GM21367 (cell line): ENCODE data around the gene KRT84.

Experiments used
- ATAC-seq: cut with Tn5 transposase; IDR thresholded peaks from one replicate; pipeline ENCODE4 v1.9.1; 2021; ENCODE audit not compliant: unreplicated experiment

Gene KRT84

DNA sequence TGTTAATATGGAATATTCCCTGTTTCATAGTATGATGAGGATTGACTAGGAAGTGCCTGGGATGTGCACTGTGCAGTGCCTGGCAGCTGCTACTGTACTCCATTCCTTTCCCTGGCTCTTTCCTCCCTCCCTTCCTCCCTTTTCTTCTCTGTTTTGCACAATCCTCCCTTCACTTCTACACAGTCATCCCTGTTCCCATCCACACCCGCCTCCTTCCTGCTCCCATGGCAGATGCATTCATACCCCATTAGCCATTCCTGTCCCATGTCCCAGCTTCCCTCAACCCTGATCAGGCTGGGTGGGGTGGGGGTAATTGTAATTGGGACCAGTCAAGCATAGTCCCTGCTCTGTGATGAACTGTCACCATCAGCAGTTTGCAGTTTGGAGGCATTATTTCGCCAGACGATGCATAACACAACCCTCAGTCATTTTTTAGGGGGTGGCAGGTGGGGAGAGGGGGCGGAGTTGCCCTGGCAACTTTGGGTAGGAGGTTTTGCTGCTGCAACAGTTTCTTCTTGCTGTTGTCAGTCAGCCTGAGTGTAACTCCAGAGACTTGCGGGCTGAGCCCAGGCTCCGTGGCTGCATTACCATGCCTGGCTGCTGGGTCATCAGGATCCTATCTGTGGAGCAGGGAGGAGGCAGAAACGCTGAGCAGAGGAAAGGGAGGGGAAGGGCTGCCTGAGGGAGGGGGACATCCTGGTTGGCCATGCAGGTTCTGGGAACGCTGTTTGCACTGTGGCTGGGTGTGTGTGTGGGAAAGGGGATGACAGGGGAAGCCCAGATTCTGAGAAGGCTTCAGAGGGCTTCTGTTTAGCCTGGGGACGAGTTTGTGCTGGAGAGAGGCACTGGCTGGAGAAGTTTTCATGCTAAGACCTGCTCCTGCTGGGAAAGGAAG, 4.1 kb upstream of the KRT84 start:
- no peak for ATAC-seq

DNA sequence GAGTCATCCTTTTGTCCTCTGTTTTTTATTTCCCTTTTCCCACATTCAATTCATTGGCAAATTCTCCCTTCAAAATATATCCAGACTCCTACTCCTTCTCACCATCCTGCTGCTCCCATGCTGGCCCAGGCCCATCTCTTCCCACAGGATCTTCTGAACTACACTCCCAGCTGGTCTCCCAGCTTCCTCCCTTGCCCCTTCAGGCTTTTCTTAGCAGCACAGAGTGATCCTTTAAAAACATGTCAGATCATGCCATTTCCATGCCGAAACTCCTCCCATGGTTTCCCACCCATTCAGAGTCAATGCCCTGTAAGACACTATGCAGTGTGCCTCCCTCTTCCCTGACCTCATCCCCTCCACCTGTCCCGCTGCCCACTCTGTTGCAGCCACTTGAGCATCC, 2.4 kb upstream of the KRT84 start:
- ATAC-seq: no peak

GRCh38 chr12:52383331-52383730, 2.1 kb downstream of the KRT84 start:
- no peak for ATAC-seq

DNA sequence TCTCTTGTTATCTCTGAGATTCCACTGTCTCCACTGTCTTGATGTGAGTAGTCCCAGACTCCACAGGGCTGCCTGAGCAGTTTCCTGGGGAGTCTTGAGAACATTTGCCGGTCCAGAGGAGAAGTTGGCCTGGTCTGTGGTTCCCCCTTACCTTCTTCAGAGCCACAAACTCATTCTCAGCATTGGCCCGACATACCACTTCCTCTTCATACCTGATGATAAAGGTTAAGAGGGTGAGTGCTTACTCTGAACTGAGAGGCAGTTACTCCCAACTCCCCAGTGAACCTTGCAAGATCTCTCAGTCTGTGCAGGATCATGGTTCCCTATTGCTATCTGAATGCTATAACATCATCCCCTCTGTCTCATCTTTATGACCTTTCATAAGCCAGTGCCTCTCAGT, 2.6 kb downstream of the KRT84 start:
- no peak for ATAC-seq

GRCh38 chr12:52381206-52381605, 4.2 kb downstream of the KRT84 start:
- no peak for ATAC-seq

GRCh38 chr12:52380271-52380694, 5.2 kb downstream of the KRT84 start:
- ATAC-seq: no peak

DNA sequence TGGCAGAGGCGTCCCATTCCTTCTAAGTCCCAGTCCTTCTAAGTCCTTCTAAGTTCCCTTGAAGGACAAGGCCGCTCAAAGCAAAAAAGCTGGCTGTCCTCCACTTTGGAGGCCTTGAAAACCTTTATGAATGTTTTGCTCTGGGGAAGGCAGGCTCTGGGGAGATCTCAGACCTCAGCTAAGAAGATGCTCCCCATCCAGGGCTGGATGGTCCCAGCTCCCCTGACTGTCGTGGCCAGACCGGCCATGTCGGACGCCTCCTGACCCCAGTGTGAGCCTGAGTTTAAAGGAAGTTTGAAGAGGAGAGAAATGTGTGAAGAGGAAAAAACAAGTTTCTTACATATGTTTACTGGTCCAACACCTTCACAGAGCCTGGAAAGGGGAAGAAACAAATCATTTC, 5.9 kb downstream of the KRT84 start:
- ATAC-seq: no peak

- ATAC-seq: no peak
Measured at GRCh38 chr12:52378091-52378490, 7.4 kb downstream of the KRT84 start.

GRCh38 chr12:52377266-52377665, 8.2 kb downstream of the KRT84 start:
- no peak for ATAC-seq

DNA sequence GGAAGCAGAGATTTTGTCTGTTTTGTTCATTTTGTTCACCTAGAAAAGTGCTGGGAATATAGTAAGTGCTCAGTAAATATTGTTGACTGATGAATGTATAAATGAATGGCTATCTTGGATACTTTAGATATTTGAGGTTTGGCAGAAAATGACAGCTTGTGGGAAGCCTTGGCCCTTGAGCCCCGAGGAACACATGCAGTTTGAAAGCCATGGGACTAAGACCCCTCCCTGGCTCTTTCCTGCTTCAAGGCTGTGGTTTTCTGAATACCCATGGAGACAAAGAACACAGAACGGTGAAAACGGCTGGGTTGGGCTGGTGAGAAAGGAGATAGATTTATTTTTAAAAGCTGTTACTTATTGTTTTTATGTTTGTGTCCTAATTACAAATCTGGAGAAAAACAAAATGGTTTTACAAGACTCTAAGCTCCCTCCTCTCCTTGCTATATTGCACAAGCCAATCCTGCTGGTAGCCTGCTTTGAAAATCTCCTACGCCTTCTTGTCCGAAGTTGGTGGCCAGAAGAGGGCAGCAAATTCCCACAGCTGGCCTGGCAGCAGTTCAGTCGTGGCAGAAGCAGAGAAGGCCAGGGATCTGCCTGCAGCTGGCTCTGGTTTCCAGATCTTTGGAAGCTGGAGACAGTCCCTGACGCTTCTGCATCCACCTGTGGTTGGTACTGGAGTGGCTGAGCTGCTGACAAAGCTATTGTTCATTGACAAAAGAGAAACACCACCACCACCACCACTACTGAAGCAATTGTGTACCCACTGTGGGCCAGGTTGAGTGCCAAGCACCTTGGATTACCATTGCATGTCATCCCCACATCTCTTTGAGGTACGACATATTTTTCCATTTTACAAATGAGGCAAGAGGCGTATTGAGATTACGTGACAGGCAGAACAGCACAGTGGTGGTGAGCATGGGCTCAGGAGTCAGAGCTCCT, 13.0 kb downstream of the KRT84 start:
- ATAC-seq: no peak

DNA sequence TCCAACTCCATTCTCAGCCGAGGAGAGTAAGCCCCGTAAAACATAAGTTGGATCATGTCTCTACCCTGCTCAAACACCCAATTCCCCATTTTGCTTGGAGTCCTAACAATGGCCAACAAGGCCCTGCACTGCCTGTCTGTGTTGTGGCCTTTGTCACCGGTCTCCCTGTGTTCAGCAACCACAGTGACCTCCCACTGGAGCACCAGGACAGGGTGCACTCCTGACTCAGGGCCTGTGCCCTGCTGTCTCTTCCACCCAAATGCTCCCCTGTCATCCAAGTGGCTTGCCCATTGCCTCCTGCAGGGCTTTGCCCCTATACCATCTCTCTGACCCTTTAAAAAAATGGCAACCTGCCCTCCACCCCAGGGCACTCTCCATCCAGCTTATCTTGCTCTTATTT, 13.7 kb downstream of the KRT84 start:
- ATAC-seq: no peak

- no peak for ATAC-seq
Measured at GRCh38 chr12:52370926-52371608, 14.4 kb downstream of the KRT84 start.

DNA sequence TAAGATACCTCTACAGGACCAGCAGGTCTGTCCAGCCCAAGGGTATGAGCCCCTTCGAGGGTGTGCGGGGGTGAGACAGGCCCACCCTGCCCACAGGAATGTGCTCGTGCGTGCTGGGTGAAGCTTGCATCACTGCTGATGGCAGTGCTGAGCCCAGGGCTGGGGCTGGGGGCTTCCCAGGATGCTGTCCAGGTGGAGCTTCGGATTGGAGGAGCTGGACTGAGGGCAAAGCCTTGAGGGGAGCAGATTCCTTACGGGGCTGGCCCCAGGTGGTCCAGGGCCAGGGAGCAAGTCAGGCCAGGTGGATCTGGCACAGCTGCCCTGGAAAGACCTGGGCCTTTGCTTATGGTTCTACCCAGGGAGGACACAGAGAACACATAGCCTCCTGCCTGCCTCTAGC, 15.6 kb downstream of the KRT84 start:
- ATAC-seq: no peak

DNA sequence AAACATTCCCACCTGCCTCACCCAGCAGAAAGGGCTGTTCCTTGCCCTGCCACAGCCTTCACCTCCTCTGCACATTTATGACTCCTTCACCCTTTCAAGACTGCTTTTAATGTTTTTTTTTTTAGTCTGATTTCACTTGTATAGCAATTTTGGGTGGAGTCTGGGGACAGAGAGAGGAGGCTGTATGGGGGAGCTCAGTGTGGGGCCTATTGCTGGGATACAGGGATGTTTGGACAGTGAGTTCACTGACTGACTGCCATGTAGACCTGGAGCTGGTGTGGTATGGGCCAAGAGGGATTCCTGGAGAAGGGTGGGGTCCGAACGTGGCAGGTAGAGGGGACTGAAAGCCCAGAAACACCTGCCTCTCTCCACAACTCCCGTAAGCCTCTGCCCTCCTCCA, 16.2 kb downstream of the KRT84 start:
- no peak for ATAC-seq

DNA sequence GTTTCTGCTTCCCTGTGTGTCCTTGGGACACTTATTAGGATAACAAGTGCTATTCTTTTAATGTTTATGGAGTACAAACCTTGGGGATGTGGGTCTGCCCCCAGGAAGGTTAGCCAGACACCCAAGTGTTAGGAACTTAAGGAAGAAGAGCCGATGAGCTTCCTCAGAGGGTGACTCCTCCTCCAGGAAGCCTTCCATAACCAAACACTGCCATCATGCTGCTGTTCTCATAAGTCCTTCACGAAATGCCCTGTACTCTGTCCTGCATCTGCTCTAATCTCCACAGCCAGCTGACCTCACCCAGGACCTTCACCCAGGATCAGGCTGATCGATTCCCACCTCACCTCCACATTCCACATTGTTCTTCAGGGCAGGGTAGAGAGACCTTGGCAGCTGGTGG, 16.9 kb downstream of the KRT84 start:
- no peak for ATAC-seq

DNA sequence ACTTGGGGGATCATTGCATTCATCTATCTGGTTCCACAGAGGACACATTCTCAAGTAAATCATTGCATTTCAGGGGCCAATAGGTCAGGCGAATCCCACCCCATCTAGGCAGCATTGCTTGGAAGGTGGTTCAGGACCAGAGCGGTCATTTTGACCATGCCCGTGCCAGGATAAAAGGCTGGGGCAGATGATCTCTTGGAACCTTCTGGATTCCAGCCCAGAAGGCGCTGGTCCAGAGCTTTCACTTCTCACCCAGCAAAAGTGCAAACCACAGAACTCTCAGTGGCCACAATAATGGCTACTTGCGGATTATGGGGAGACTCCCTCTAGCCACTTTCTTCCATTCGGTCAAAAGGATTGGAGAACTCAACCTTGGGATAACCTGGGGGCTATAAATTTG, 17.6 kb downstream of the KRT84 start:
- no peak for ATAC-seq

- no peak for ATAC-seq
Measured at GRCh38 chr12:52366738-52367485, 18.5 kb downstream of the KRT84 start, which contains the start of gene KRT85. KRT85 (minus strand) TSS chr12:52367481; CDS start chr12:52367405, 76 bp downstream.

- no peak for ATAC-seq
Measured at GRCh38 chr12:52364901-52365489, 20.5 kb downstream of the KRT84 start.

GRCh38 chr12:52364061-52364460, 21.4 kb downstream of the KRT84 start:
- no peak for ATAC-seq

- ATAC-seq: no peak
Measured at GRCh38 chr12:52363111-52363679, 22.3 kb downstream of the KRT84 start.
